ENCODE results near the gene GTF2H1.

Gene GTF2H1

GRCh38 chr11:18397921-18398320 lies 75.6 kb downstream of the GTF2H1 start:
- TF ChIP-seq USF1 (IDR thresholded peaks at IDR 0.05): no peak
- no peak for TF ChIP-seq ZBTB7A (IDR thresholded peaks at IDR 0.05; ENCODE audit: low read depth)
- TF ChIP-seq CREB1 (IDR thresholded peaks at IDR 0.05; ENCODE audit: low read depth): no peak
- no peak for TF ChIP-seq RAD21 (IDR thresholded peaks at IDR 0.05; ENCODE audit: low read depth)
- no peak for TF ChIP-seq MAX (IDR thresholded peaks at IDR 0.05)
- no peak for TF ChIP-seq TCF12 (IDR thresholded peaks at IDR 0.05; ENCODE audit: low read depth)
- no peak for TF ChIP-seq REST (IDR thresholded peaks at IDR 0.05; ENCODE audit: low read depth)
- no peak for TF ChIP-seq TEAD4 (IDR thresholded peaks at IDR 0.05)
- TF ChIP-seq TAF1 (IDR thresholded peaks at IDR 0.05; ENCODE audit: low read depth): no peak
- no peak for TF ChIP-seq NFIC (IDR thresholded peaks at IDR 0.05)
- TF ChIP-seq EGR1 (IDR thresholded peaks at IDR 0.05): no peak
- TF ChIP-seq EP300 (IDR thresholded peaks at IDR 0.05; ENCODE audit: borderline replicate concordance): no peak
- no peak for TF ChIP-seq FOXM1 (IDR thresholded peaks at IDR 0.05; ENCODE audit: borderline replicate concordance, low read depth)
- TF ChIP-seq YY1 (IDR thresholded peaks at IDR 0.05; ENCODE audit: low read depth): no peak
- no peak for TF ChIP-seq CEBPB (IDR thresholded peaks at IDR 0.05)

GRCh38 chr11:18404062-18404461 lies 81.7 kb downstream of the GTF2H1 start:
- TF ChIP-seq TEAD4 (IDR thresholded peaks at IDR 0.05) (no peak), EGR1 (IDR thresholded peaks at IDR 0.05) (no peak), NFIC (IDR thresholded peaks at IDR 0.05) (no peak), CREB1 (IDR thresholded peaks at IDR 0.05; ENCODE audit: low read depth) (no peak), YY1 (IDR thresholded peaks at IDR 0.05; ENCODE audit: low read depth) (no peak), MAX (IDR thresholded peaks at IDR 0.05) (no peak), FOXM1 (IDR thresholded peaks at IDR 0.05; ENCODE audit: borderline replicate concordance, low read depth) (no peak), REST (IDR thresholded peaks at IDR 0.05; ENCODE audit: low read depth) (no peak), CEBPB (IDR thresholded peaks at IDR 0.05) (no peak), RAD21 (IDR thresholded peaks at IDR 0.05; ENCODE audit: low read depth) (no peak), TCF12 (IDR thresholded peaks at IDR 0.05; ENCODE audit: low read depth) (no peak), ZBTB7A (IDR thresholded peaks at IDR 0.05; ENCODE audit: low read depth) (no peak), TAF1 (IDR thresholded peaks at IDR 0.05; ENCODE audit: low read depth) (no peak), USF1 (IDR thresholded peaks at IDR 0.05) (no peak), EP300 (IDR thresholded peaks at IDR 0.05; ENCODE audit: borderline replicate concordance) (no peak)

- TF ChIP-seq FOXM1 (IDR thresholded peaks at IDR 0.05; ENCODE audit: borderline replicate concordance, low read depth) (no peak), MAX (IDR thresholded peaks at IDR 0.05) (no peak), TEAD4 (IDR thresholded peaks at IDR 0.05) (no peak)
Observed at GRCh38 chr11:18408558-18409291, 86.4 kb downstream of the GTF2H1 start.

- no peak for TF ChIP-seq ZBTB7A (IDR thresholded peaks at IDR 0.05; ENCODE audit: low read depth)
Observed at GRCh38 chr11:18416459-18416858, 94.1 kb downstream of the GTF2H1 start.
